Astrocyte of the cerebellum (primary cell): ENCODE results near the gene B4GALT5.

Experiments
- DNase-seq: peaks from one replicate; pipeline ENCODE4 v3.0.0-alpha.2; 2011; ENCODE audit warnings: low read depth
- H3K4me3 ChIP-seq: 2 replicates; pipeline ENCODE4 v1.5.1; 2011; ENCODE audit warnings: mild to moderate bottlenecking, low read depth, low read length, moderate library complexity
- CTCF ChIP-seq: IDR thresholded peaks from 2 replicates; pipeline ENCODE4 v1.5.1; 2012; ENCODE audit warnings: low read length, low read depth, moderate library complexity, mild to moderate bottlenecking; ENCODE audit errors: missing control alignments
- in situ Hi-C: cut with HindIII; loops from 2 replicates; pipeline ENCODE4 v1.10.0; 2017; ENCODE audit warnings: low sequenced_read_pairs

B4GALT5 gene

GRCh38 chr20:49668181-49668877 is 45.3 kb downstream of the B4GALT5 start:
- DNase-seq: no peak
- in situ Hi-C loops: loop anchor here (10.0 kb wide), 1 partner anchor 126 kb away; no protein-coding TSS in a partner anchor
- no peak for TF ChIP-seq CTCF
- no peak overlapping the region for H3K4me3 ChIP-seq

GRCh38 chr20:49666911-49667310 is 46.8 kb downstream of the B4GALT5 start:
- in situ Hi-C loops: loop anchor here (10.0 kb wide), 1 partner anchor 128 kb away; no protein-coding TSS in a partner anchor
- TF ChIP-seq CTCF: no peak
- H3K4me3 ChIP-seq: no peak overlapping the region
- DNase-seq: no peak

- TF ChIP-seq CTCF: no peak
- no peak overlapping the region for H3K4me3 ChIP-seq
- no peak for DNase-seq
- in situ Hi-C loops: loop anchor here (10.0 kb wide), 1 partner anchor 129 kb away; no protein-coding TSS in a partner anchor
Observed at GRCh38 chr20:49665796-49666195, 47.9 kb downstream of the B4GALT5 start.

- no peak for DNase-seq
- H3K4me3 ChIP-seq: no peak overlapping the region
- in situ Hi-C loops: loop anchor here (10.0 kb wide), 1 partner anchor 130 kb away; no protein-coding TSS in a partner anchor
- no peak for TF ChIP-seq CTCF
Observed at GRCh38 chr20:49664612-49665313, 48.9 kb downstream of the B4GALT5 start.

- in situ Hi-C loops: loop anchor here (10.0 kb wide), 1 partner anchor 132 kb away; no protein-coding TSS in a partner anchor
- no peak for DNase-seq
- no peak overlapping the region for H3K4me3 ChIP-seq
- TF ChIP-seq CTCF: no peak
Observed at GRCh38 chr20:49663112-49663511, 50.6 kb downstream of the B4GALT5 start.

- TF ChIP-seq CTCF: no peak
- no peak for DNase-seq
- in situ Hi-C loops: loop anchor here (10.0 kb wide), 1 partner anchor 133 kb away; no protein-coding TSS in a partner anchor
- H3K4me3 ChIP-seq: no peak overlapping the region
Observed at GRCh38 chr20:49661560-49662329, 51.9 kb downstream of the B4GALT5 start.
